GM19025 (cell line): ENCODE measurements around the gene RAB5IF.
"Not testable (repeated sequence)": the region's sequence is repeated elsewhere in the genome, so short reads cannot be mapped to it uniquely, and the experiment has no call there.

Experiments
- ATAC-seq: cut with Tn5 transposase; IDR thresholded peaks from one replicate; pipeline ENCODE4 v1.9.1; 2021; ENCODE audit warnings: mild to moderate bottlenecking, low read depth, moderate library complexity; ENCODE audit not compliant: unreplicated experiment

RAB5IF gene

GRCh38 chr20:36628076-36628475, 22.5 kb downstream of the RAB5IF start:
- ATAC-seq: no peak

- peak; percentile 41 for ATAC-seq
Measured at GRCh38 chr20:36629719-36630681, 24.4 kb downstream of the RAB5IF start.

- no peak for ATAC-seq
Measured at GRCh38 chr20:36631646-36632045, 26.1 kb downstream of the RAB5IF start.

GRCh38 chr20:36632147-36632486, 26.5 kb downstream of the RAB5IF start:
- ATAC-seq: no peak

GRCh38 chr20:36632487-36633284, 27.1 kb downstream of the RAB5IF start:
- no peak for ATAC-seq

GRCh38 chr20:36633285-36633772, 27.8 kb downstream of the RAB5IF start:
- no peak for ATAC-seq

- no peak for ATAC-seq
Measured at GRCh38 chr20:36634342-36634741, 28.8 kb downstream of the RAB5IF start.

GRCh38 chr20:36638876-36639400, 33.4 kb downstream of the RAB5IF start:
- ATAC-seq: not testable (repeated sequence)

- no peak for ATAC-seq
Measured at GRCh38 chr20:36641506-36641843, 35.9 kb downstream of the RAB5IF start.

GRCh38 chr20:36642136-36642535, 36.6 kb downstream of the RAB5IF start:
- no peak for ATAC-seq

- ATAC-seq: no peak
Measured at GRCh38 chr20:36644032-36644705, 38.6 kb downstream of the RAB5IF start.

GRCh38 chr20:36644706-36645095, 39.1 kb downstream of the RAB5IF start:
- no peak for ATAC-seq

- no peak for ATAC-seq
Measured at GRCh38 chr20:36645353-36645752, 39.8 kb downstream of the RAB5IF start.

- ATAC-seq: no peak
Measured at GRCh38 chr20:36645998-36646397, 40.4 kb downstream of the RAB5IF start, which contains the start of gene SLA2. SLA2 (minus strand) TSS chr20:36646196; CDS start chr20:36641335, 4,861 bp downstream.

GRCh38 chr20:36646678-36647077, 41.1 kb downstream of the RAB5IF start:
- no peak for ATAC-seq

GRCh38 chr20:36647196-36648121, 41.9 kb downstream of the RAB5IF start:
- ATAC-seq: no peak

GRCh38 chr20:36653456-36653855, 47.9 kb downstream of the RAB5IF start:
- no peak for ATAC-seq

- no peak for ATAC-seq
Measured at GRCh38 chr20:36654506-36654905, 48.9 kb downstream of the RAB5IF start.

- no peak for ATAC-seq
Measured at GRCh38 chr20:36655004-36655403, 49.4 kb downstream of the RAB5IF start.
